Measurements from ENCODE around the gene NUMA1. TPM values are rescaled to one million over a fixed set of nuclear protein-coding genes. Genes with fewer than 3 reads are reported as not detected.

Gene NUMA1
- total RNA-seq, 1 experiment from 2014 or later, result 145 TPM

- no peaks in the 10 kb centered on the region for H3K9me3 ChIP-seq (ENCODE audit: control insufficient read depth, insufficient read depth, low read depth, low read length)
- in situ Hi-C loops (cut with HindIII; ENCODE audit: low pct_unique_long_range_greater_than_20kb, low sequenced_read_pairs), result no loop called here
- TF ChIP-seq TCF7L2 (IDR thresholded peaks at IDR 0.05; ENCODE audit: low read depth, low read length), result no peak
- TF ChIP-seq REST (IDR thresholded peaks at IDR 0.05; ENCODE audit: insufficient read depth in 1 of 2, low read depth in 2 of 2, low read length in 1 of 2), result no peak
- TF ChIP-seq POLR2AphosphoS5 (IDR thresholded peaks at IDR 0.05; ENCODE audit: low read depth, low read length), result no peak
- peak overlapping the region; percentile 99 for H3K27ac ChIP-seq (ENCODE audit: low read length)
- intact Hi-C loops (cut with micrococcal nuclease; ENCODE audit: unreplicated experiment), result no loop called here
- H3K4me1 ChIP-seq (ENCODE audit: control insufficient read depth, insufficient read depth, low read length), result peaks cover 10% of the 10 kb centered on the region
- CTCF ChIA-PET, result interaction anchor here (0.5 to 0.6 kb wide), 2 partner anchors 17 to 77 kb away, joined by 5 to 6 read pairs; no protein-coding TSS in a partner anchor
- POLR2A ChIA-PET, result no interaction called here
- no peak for ATAC-seq
- peak overlapping the region; percentile 98 to 100 for H3K4me3 ChIP-seq (ENCODE audit: low read depth in 2 of 2, low read length in 2 of 2)
- peaks cover 11% of the 10 kb centered on the region; the same call in 1 of the 2 replicates for H3K36me3 ChIP-seq (ENCODE audit: control insufficient read depth, insufficient read depth, low read length)
- no peaks in the 10 kb centered on the region for H3K27me3 ChIP-seq (ENCODE audit: control insufficient read depth, insufficient read depth, low read length)
- BruUV-seq (replicated peaks), result TSS peak; percentile 86
- no peak for DNase-seq (ENCODE audit: low read depth, low spot score)
These were observed 21.8 kb upstream of the NUMA1 start for GRCh38 chr11:72102162-72102561.

GRCh38 chr11:72100462-72100861 is 20.1 kb upstream of the NUMA1 start:
- Histone ChIP-seq H3K9me3 (ENCODE audit: control insufficient read depth, insufficient read depth, low read depth, low read length) (no peaks in the 10 kb centered on the region), H3K36me3 (ENCODE audit: control insufficient read depth, insufficient read depth, low read length) (peaks cover 11% of the 10 kb centered on the region; the same call in 1 of the 2 replicates), H3K27ac (ENCODE audit: low read length) (no peak overlapping the region), H3K4me1 (ENCODE audit: control insufficient read depth, insufficient read depth, low read length) (peaks cover 10% of the 10 kb centered on the region), H3K4me3 (ENCODE audit: low read depth in 2 of 2, low read length in 2 of 2) (no peak overlapping the region), H3K27me3 (ENCODE audit: control insufficient read depth, insufficient read depth, low read length) (no peaks in the 10 kb centered on the region)
- DNase-seq (ENCODE audit: low read depth, low spot score), result no peak
- no TSS peak for BruUV-seq (replicated peaks)
- no peak for ATAC-seq
- no peak for TF ChIP-seq REST (IDR thresholded peaks at IDR 0.05; ENCODE audit: insufficient read depth in 1 of 2, low read depth in 2 of 2, low read length in 1 of 2)
- TF ChIP-seq CTCF (IDR thresholded peaks at IDR 0.05), result no peak
- intact Hi-C loops (cut with micrococcal nuclease; ENCODE audit: unreplicated experiment) (no loop called here), in situ Hi-C loops (cut with HindIII; ENCODE audit: low pct_unique_long_range_greater_than_20kb, low sequenced_read_pairs) (no loop called here)
- ChIA-PET CTCF (no interaction called here), POLR2A (interaction anchor here (0.6 to 0.9 kb wide), 3 partner anchors 12 to 95 kb away, joined by 3 to 6 read pairs (median 4); partner anchors contain the start of gene ANAPC15)
